Immature natural killer cell (primary cell): Measurements from ENCODE around the gene CCDC85C. TPM values are rescaled to one million over a fixed set of nuclear protein-coding genes. Genes with fewer than 3 reads are reported as not detected.

Experiments used
- DNase-seq, 3 donors: peaks; one replicate each; pipeline ENCODE4 v3.0.0; 2022; ENCODE audit warnings: mixed read lengths in 1 of 3
- H3K27ac Mint-ChIP-seq, 6 donors: one replicate each; pipeline ENCODE4 v1.8.0; 2020; ENCODE audit warnings: mixed read lengths in 6 of 6, mild to moderate bottlenecking in 5 of 6, inconsistent platforms in 4 of 6, moderate library complexity in 3 of 6
- H3K27me3 Mint-ChIP-seq, 3 donors: one replicate each; pipeline ENCODE4 v1.8.0; 2020 to 2021; ENCODE audit warnings: low read depth in 3 of 3, mild to moderate bottlenecking in 3 of 3, mixed read lengths in 3 of 3, moderate library complexity in 3 of 3, inconsistent platforms in 1 of 3
- H3K36me3 Mint-ChIP-seq, 3 donors: one replicate each; pipeline ENCODE4 v1.8.0; 2020; ENCODE audit warnings: mixed read lengths in 3 of 3, inconsistent platforms in 2 of 3, mild to moderate bottlenecking in 2 of 3
- H3K4me1 Mint-ChIP-seq, 2 donors: one replicate each; pipeline ENCODE4 v1.8.0; 2020; ENCODE audit warnings: inconsistent platforms in 2 of 2, mild to moderate bottlenecking in 2 of 2, mixed read lengths in 2 of 2, moderate library complexity in 1 of 2
- H3K4me3 Mint-ChIP-seq, 5 donors: one replicate each; pipeline ENCODE4 v1.8.0; 2020; ENCODE audit warnings: mild to moderate bottlenecking in 5 of 5, mixed read lengths in 5 of 5, inconsistent platforms in 3 of 5, moderate library complexity in 3 of 5
- H3K9me3 Mint-ChIP-seq, 6 donors: one replicate each; pipeline ENCODE4 v1.8.0; 2020; ENCODE audit warnings: mild to moderate bottlenecking in 6 of 6, mixed read lengths in 6 of 6, inconsistent platforms in 4 of 6, moderate library complexity in 3 of 6
- polyA plus RNA-seq, 3 donors: library from polyadenylated mRNA; unstranded; fragments of 300-500 nt; fragmentation: Illumina TruSeq; gene quantifications; one replicate each; pipeline ENCODE4 v1.2.3, GENCODE V29; 2021

CCDC85C gene
- polyA plus RNA-seq, 3 donors from 2014 or later = 0.27 to 0.83 (median 0.35) TPM

DNA sequence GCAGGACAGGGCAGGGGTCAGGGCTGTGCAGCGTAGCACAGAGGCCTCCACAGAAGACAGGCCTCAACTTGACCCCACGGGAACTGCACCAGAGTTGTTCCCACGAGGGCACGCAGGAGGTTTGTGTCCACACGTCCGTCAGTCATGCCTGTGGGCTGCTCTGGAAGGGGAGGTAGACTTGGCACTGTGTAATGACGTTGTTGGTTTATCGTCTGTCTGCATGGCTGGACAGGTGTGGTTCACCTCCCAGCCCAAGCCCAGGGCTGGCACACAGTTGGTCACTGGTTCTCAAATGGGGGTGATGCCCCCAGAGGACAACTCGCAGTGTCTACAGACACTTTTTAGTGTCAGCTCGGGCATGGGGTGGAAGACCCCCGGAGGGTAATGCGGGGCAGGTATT is 77.0 kb downstream of the CCDC85C start:
- Mint-ChIP-seq H3K4me3 (no peak overlapping the region), H3K9me3 (no peaks in the 10 kb centered on the region), H3K36me3 (no peaks in the 10 kb centered on the region), H3K4me1 (no peaks in the 10 kb centered on the region), H3K27me3 (peaks cover 0 to 2% (median 0%) of the 10 kb centered on the region in 3 donors), H3K27ac (no peak overlapping the region)
- no peak for DNase-seq

GRCh38 chr14:99525699-99526080 is 78.3 kb downstream of the CCDC85C start:
- Mint-ChIP-seq H3K27me3 (peaks cover 0 to 3% (median 0%) of the 10 kb centered on the region in 3 donors), H3K9me3 (no peaks in the 10 kb centered on the region), H3K27ac (no peak overlapping the region)

DNA sequence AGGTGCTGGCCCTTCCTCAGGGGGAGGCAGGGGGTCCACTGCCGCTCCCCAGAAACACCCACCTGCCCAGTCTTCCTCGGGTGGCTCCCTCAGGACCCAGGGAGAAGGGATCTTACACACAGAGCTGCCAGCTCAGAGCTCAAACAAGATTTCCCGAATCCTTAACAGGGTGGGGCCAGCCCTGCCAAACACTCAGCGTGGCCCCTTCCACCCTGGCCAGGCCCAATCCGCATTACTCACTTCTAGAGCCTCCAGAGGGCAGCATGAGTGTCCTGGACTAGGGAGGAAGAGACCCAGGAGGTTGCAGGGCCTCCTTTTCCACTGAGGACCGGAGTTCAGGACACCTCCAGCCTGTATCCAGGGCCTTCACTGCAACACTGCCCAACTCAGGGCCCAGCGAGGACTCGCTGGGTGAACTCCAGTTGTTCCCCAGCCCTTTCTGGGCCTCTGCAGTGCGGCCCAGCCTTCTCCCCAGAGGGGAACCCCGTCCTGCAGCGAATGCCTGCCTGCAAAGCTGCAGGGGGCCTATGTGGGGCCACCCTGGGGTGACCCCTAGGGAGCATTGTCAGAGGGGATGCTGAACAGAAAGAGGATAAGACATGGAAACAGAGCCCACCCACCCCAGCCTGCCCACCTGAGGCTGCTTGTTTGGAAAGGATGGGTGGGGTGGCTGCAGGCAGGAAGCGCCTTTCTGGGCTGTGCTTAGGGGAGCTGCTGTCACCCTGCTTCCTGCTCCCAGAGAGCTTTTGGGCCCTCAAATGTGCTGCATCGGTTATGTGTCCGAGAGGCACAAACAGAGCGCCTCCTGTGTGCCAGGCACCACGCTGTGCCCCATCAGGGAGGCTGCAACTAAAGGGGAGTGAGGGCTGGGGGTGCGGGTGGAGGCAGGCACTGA is 79.0 kb downstream of the CCDC85C start:
- Mint-ChIP-seq H3K27me3 (peaks cover 0 to 3% (median 0%) of the 10 kb centered on the region in 3 donors), H3K4me1 (no peaks in the 10 kb centered on the region), H3K27ac (no peak overlapping the region), H3K4me3 (no peak overlapping the region), H3K36me3 (no peaks in the 10 kb centered on the region), H3K9me3 (no peaks in the 10 kb centered on the region)
- DNase-seq = no peak

More at GRCh38 chr14:99525699-99526080, 78.3 kb downstream of the CCDC85C start:
- DNase-seq = no peak
- Mint-ChIP-seq H3K4me3 (no peak overlapping the region), H3K36me3 (no peaks in the 10 kb centered on the region), H3K4me1 (no peaks in the 10 kb centered on the region)

GRCh38 chr14:99524091-99524661 is 79.8 kb downstream of the CCDC85C start:
- DNase-seq = no peak
- Mint-ChIP-seq H3K4me1 (no peaks in the 10 kb centered on the region), H3K4me3 (no peak overlapping the region), H3K9me3 (no peaks in the 10 kb centered on the region), H3K27ac (no peak overlapping the region), H3K27me3 (peaks cover 0 to 3% (median 3%) of the 10 kb centered on the region in 3 donors), H3K36me3 (no peaks in the 10 kb centered on the region)

GRCh38 chr14:99523704-99524055 is 80.3 kb downstream of the CCDC85C start:
- H3K9me3 Mint-ChIP-seq = no peaks in the 10 kb centered on the region

DNA sequence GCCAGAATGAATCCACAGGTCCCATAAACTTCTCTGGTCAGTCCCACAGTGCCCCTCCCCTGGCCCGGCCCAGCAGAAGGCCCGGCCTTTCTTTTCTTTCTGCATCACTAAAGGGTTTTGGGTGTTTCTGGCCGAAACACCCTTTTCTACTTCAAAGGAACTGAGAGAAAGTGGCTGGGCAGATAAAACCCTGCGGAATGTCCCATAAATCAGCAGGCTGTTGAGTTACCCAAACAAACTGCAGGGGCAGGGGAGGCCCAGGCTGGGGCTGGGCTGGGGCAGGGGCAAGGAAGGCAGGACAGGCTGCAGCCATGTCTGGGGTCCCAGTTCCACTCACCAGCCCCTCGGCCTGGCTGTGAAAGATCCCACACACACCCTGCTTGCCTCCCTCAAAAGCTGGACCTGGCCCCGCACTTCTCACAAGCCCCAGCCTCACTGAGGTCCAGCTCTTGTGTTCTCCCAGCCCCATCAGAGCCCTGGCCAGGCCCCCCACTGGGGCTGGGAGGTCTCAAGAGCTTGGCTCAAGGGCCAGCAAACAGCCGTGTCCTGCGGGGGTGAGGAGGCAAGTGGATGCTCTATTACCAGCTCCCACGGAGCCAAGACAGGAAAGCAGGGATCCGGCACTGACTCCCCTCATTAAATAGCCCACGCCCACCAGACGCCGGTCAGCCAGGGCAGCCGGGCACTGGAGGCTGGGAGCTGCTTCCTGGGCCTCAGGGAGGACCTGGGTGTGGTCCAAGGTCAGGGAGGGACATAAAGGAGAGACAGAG is 80.9 kb downstream of the CCDC85C start:
- H3K9me3 Mint-ChIP-seq = no peaks in the 10 kb centered on the region
- no peak overlapping the region for H3K4me3 Mint-ChIP-seq
- no peak for DNase-seq
- H3K27ac Mint-ChIP-seq = no peak overlapping the region
- peaks cover 0 to 3% (median 3%) of the 10 kb centered on the region in 3 donors for H3K27me3 Mint-ChIP-seq
- no peaks in the 10 kb centered on the region for H3K4me1 Mint-ChIP-seq
- H3K36me3 Mint-ChIP-seq = no peaks in the 10 kb centered on the region

More at GRCh38 chr14:99523704-99524055, 80.3 kb downstream of the CCDC85C start:
- Mint-ChIP-seq H3K4me3 (no peak overlapping the region), H3K36me3 (no peaks in the 10 kb centered on the region), H3K4me1 (no peaks in the 10 kb centered on the region), H3K27ac (no peak overlapping the region), H3K27me3 (peaks cover 0 to 3% (median 3%) of the 10 kb centered on the region in 3 donors)
- DNase-seq = no peak

DNA sequence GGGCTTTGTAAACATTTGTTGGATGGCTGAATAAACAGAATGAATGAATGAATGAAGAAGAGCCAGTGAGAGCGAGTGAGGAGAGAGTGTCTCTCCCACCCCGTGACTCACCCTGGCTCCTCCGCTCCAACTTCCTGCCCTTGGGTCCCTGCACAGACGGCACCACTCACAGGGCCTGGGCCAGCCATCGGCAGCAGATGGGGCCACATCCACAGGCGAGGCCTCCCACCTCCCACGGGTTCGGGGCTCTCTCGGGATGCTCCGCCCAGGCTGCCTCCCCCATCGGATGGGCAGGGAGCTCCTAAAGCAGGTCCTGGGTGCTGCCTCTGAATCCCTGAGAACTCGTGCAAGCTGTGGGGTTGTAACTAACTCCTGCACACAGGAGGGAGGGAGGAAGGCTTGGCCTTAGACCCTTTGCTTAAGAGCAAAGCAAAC is 81.5 kb downstream of the CCDC85C start:
- DNase-seq = no peak
- H3K27ac Mint-ChIP-seq = no peak overlapping the region
- no peaks in the 10 kb centered on the region for H3K36me3 Mint-ChIP-seq
- peaks cover 0 to 3% (median 3%) of the 10 kb centered on the region in 3 donors for H3K27me3 Mint-ChIP-seq
- no peak overlapping the region for H3K4me3 Mint-ChIP-seq
- no peaks in the 10 kb centered on the region for H3K4me1 Mint-ChIP-seq
- no peaks in the 10 kb centered on the region for H3K9me3 Mint-ChIP-seq

DNA sequence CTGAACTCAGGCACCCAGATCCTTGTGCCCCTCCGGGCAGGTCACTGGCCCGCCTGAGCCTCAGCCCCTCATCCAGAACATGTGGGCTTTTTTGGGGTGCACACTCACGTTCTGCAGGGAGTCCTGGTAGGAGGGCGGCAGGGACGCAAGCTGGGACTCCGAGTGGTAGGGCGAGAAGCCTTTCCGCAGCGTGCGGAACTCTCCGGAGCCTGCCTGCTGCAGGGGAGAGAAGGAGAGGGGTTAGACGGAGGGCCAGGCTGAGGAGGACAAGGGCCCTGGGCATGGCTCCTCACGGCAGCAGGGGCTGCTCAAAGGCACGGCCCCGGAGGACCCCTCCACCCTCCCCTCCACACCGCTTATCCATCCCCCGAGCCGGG is 82.0 kb downstream of the CCDC85C start:
- no peaks in the 10 kb centered on the region for H3K4me1 Mint-ChIP-seq
- no peak overlapping the region for H3K27ac Mint-ChIP-seq
- H3K27me3 Mint-ChIP-seq = peaks cover 0 to 3% (median 3%) of the 10 kb centered on the region in 3 donors
- H3K4me3 Mint-ChIP-seq = no peak overlapping the region
- no peaks in the 10 kb centered on the region for H3K9me3 Mint-ChIP-seq
- H3K36me3 Mint-ChIP-seq = no peaks in the 10 kb centered on the region
- DNase-seq = no peak

- no peaks in the 10 kb centered on the region for H3K4me1 Mint-ChIP-seq
- no peaks in the 10 kb centered on the region for H3K9me3 Mint-ChIP-seq
- H3K4me3 Mint-ChIP-seq = no peak overlapping the region
- no peak for DNase-seq
- H3K27me3 Mint-ChIP-seq = peaks cover 0 to 3% (median 3%) of the 10 kb centered on the region in 3 donors
- no peak overlapping the region for H3K27ac Mint-ChIP-seq
- no peaks in the 10 kb centered on the region for H3K36me3 Mint-ChIP-seq
Observed at GRCh38 chr14:99521176-99522024, 82.6 kb downstream of the CCDC85C start.

DNA sequence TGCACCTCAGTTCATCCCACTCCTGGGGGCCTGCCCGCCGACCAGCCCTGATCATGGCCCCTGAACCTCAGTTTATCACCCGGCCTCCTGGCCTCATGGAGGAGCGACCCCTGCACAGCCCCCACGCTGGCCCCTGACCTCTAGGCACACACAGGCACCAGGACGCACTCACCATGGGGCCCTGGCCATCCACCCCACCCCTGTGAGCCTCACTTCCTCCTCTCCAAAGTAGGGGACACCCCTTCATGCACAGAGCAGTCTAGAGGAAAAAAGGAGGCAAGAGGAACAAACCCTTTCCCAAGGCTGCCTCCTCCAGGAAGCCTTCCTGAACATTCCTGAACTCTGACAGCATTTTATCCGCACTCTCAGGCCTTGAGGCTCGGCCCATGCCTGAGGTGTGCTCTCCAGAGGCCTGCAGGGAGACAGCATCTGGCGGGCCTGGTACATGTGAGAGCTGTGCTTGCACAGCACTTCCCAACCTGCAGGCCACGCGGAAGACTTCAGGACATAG is 83.4 kb downstream of the CCDC85C start:
- Mint-ChIP-seq H3K4me3 (no peak overlapping the region), H3K9me3 (no peaks in the 10 kb centered on the region), H3K4me1 (no peaks in the 10 kb centered on the region), H3K27ac (no peak overlapping the region), H3K36me3 (no peaks in the 10 kb centered on the region), H3K27me3 (peaks cover 0 to 3% (median 3%) of the 10 kb centered on the region in 3 donors)
- DNase-seq = no peak

GRCh38 chr14:99519931-99520421 is 84.0 kb downstream of the CCDC85C start:
- Mint-ChIP-seq H3K4me1 (no peaks in the 10 kb centered on the region), H3K4me3 (no peak overlapping the region), H3K36me3 (no peaks in the 10 kb centered on the region), H3K9me3 (no peaks in the 10 kb centered on the region), H3K27me3 (peaks cover 0 to 3% (median 3%) of the 10 kb centered on the region in 3 donors), H3K27ac (no peak overlapping the region)
- no peak for DNase-seq

- Mint-ChIP-seq H3K4me1 (no peaks in the 10 kb centered on the region), H3K9me3 (no peaks in the 10 kb centered on the region), H3K27ac (no peak overlapping the region), H3K36me3 (no peaks in the 10 kb centered on the region), H3K27me3 (peaks cover 3% of the 10 kb centered on the region in 3 donors), H3K4me3 (no peak overlapping the region)
- no peak for DNase-seq
Observed at GRCh38 chr14:99519347-99519881, 84.6 kb downstream of the CCDC85C start.
